ENCODE results near the gene CGB1.

Gene CGB1

DNA sequence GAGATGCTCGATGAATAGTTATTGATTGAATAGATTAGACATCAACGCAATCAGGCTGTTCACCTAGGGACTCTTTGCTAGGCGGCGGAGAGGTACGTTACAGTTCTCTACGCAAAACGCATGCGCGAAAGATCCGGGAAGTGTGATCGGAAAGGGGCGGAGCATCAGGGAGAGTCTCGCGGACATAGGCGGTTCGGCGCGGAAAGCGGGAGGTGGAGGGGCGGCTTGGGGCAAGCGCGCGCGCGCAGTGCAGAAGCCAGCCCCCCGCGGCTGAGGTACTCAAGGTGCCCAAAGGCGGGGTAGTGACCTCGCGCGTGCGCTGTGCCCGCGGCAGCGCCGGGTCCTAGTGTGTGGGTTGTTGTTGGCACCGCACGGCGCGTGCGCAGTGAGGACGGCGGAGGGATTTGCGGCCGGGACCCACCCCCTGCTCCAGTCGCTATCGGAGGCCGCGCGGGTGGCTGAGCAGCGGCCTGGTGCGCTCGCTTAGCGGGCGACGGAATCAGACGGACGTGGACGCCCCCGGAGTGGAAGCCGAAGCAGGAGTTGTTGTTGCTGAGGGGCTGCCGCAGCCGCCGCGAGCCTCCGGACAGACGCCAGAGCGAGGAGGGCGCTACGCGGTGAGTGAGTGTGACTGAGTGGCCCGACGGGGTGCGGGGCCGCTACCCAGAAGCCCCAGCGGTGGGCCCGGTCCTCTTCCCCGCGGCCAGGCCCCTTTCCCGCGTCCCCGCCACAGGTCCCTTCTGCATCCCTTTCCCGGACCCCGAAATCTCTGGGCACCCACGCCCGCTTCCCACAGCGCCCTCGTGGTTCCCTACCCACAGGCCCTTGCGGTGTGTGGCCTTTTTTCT lies 48.5 kb upstream of the CGB1 start, which contains the start of gene SNRNP70 (continued):
- TF ChIP-seq, protein P1, sequence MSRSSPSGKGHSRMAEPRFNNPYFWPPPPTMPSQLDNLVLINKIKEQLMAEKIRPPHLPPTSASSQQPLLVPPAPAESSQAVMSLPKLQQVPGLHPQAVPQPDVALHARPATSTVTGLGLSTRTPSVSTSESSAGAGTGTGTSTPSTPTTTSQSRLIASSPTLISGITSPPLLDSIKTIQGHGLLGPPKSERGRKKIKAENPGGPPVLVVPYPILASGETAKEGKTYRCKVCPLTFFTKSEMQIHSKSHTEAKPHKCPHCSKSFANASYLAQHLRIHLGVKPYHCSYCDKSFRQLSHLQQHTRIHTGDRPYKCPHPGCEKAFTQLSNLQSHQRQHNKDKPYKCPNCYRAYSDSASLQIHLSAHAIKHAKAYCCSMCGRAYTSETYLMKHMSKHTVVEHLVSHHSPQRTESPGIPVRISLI (tag by site-specific recombination; IDR thresholded peaks at IDR 0.05), result no peak
- TF ChIP-seq, protein P2, sequence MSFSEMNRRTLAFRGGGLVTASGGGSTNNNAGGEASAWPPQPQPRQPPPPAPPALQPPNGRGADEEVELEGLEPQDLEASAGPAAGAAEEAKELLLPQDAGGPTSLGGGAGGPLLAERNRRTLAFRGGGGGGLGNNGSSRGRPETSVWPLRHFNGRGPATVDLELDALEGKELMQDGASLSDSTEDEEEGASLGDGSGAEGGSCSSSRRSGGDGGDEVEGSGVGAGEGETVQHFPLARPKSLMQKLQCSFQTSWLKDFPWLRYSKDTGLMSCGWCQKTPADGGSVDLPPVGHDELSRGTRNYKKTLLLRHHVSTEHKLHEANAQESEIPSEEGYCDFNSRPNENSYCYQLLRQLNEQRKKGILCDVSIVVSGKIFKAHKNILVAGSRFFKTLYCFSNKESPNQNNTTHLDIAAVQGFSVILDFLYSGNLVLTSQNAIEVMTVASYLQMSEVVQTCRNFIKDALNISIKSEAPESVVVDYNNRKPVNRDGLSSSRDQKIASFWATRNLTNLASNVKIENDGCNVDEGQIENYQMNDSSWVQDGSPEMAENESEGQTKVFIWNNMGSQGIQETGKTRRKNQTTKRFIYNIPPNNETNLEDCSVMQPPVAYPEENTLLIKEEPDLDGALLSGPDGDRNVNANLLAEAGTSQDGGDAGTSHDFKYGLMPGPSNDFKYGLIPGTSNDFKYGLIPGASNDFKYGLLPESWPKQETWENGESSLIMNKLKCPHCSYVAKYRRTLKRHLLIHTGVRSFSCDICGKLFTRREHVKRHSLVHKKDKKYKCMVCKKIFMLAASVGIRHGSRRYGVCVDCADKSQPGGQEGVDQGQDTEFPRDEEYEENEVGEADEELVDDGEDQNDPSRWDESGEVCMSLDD (tag by site-specific recombination; IDR thresholded peaks at IDR 0.05), result peak; percentile 86; the same call in 1 of the 2 replicates
- TF ChIP-seq ZNF677 (tag by site-specific recombination; IDR thresholded peaks at IDR 0.05) (no peak), ZNF555 (tag by site-specific recombination; conservative IDR thresholded peaks at IDR 0.05) (no peak), ZNF473 (tag by site-specific recombination; IDR thresholded peaks at IDR 0.05) (no peak), ZFP3 (tag by site-specific recombination; IDR thresholded peaks at IDR 0.05; ENCODE audit: low read depth) (no peak), KLF7 (tag by site-specific recombination; IDR thresholded peaks at IDR 0.05; ENCODE audit: borderline replicate concordance) (peak; percentile 88; the same call in 1 of the 2 replicates), ZNF266 (tag by site-specific recombination; IDR thresholded peaks at IDR 0.05; ENCODE audit: low read depth) (no peak), BCL11B (tag by site-specific recombination; IDR thresholded peaks at IDR 0.05; ENCODE audit: low read depth) (peak; percentile 71; the same call in 1 of the 2 replicates), SALL2 (tag by site-specific recombination; IDR thresholded peaks at IDR 0.05; ENCODE audit: borderline replicate concordance) (no peak), ZNF561 (tag by site-specific recombination; IDR thresholded peaks at IDR 0.05; ENCODE audit: borderline replicate concordance) (peak; percentile 17; the same call in 1 of the 2 replicates), YY1 (tag by site-specific recombination; IDR thresholded peaks at IDR 0.05) (no peak; the same call in 1 of the 2 replicates), ZFP41 (tag by site-specific recombination; IDR thresholded peaks at IDR 0.05; ENCODE audit: borderline replicate concordance) (no peak), ZNF747 (tag by site-specific recombination; IDR thresholded peaks at IDR 0.05) (no peak), MZF1 (tag by site-specific recombination; IDR thresholded peaks at IDR 0.05; ENCODE audit: borderline replicate concordance) (no peak), RBAK (tag by site-specific recombination; IDR thresholded peaks at IDR 0.05) (no peak), ZFP69B (tag by site-specific recombination; IDR thresholded peaks at IDR 0.05) (peak; percentile 99), SETDB1 (IDR thresholded peaks at IDR 0.05; ENCODE audit: insufficient read length, low read length) (no peak), ZNF311 (tag by site-specific recombination; IDR thresholded peaks at IDR 0.05; ENCODE audit: borderline replicate concordance) (no peak), HOXD13 (CRISPR knock-in tag; IDR thresholded peaks at IDR 0.05; ENCODE audit: borderline replicate concordance) (0 out of 2 replicates have a peak, but pooled peaks have one; percentile 43)
- TF ChIP-seq, protein P3, sequence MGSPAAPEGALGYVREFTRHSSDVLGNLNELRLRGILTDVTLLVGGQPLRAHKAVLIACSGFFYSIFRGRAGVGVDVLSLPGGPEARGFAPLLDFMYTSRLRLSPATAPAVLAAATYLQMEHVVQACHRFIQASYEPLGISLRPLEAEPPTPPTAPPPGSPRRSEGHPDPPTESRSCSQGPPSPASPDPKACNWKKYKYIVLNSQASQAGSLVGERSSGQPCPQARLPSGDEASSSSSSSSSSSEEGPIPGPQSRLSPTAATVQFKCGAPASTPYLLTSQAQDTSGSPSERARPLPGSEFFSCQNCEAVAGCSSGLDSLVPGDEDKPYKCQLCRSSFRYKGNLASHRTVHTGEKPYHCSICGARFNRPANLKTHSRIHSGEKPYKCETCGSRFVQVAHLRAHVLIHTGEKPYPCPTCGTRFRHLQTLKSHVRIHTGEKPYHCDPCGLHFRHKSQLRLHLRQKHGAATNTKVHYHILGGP (tag by site-specific recombination; IDR thresholded peaks at IDR 0.05), result no peak
- TF ChIP-seq, protein P4, sequence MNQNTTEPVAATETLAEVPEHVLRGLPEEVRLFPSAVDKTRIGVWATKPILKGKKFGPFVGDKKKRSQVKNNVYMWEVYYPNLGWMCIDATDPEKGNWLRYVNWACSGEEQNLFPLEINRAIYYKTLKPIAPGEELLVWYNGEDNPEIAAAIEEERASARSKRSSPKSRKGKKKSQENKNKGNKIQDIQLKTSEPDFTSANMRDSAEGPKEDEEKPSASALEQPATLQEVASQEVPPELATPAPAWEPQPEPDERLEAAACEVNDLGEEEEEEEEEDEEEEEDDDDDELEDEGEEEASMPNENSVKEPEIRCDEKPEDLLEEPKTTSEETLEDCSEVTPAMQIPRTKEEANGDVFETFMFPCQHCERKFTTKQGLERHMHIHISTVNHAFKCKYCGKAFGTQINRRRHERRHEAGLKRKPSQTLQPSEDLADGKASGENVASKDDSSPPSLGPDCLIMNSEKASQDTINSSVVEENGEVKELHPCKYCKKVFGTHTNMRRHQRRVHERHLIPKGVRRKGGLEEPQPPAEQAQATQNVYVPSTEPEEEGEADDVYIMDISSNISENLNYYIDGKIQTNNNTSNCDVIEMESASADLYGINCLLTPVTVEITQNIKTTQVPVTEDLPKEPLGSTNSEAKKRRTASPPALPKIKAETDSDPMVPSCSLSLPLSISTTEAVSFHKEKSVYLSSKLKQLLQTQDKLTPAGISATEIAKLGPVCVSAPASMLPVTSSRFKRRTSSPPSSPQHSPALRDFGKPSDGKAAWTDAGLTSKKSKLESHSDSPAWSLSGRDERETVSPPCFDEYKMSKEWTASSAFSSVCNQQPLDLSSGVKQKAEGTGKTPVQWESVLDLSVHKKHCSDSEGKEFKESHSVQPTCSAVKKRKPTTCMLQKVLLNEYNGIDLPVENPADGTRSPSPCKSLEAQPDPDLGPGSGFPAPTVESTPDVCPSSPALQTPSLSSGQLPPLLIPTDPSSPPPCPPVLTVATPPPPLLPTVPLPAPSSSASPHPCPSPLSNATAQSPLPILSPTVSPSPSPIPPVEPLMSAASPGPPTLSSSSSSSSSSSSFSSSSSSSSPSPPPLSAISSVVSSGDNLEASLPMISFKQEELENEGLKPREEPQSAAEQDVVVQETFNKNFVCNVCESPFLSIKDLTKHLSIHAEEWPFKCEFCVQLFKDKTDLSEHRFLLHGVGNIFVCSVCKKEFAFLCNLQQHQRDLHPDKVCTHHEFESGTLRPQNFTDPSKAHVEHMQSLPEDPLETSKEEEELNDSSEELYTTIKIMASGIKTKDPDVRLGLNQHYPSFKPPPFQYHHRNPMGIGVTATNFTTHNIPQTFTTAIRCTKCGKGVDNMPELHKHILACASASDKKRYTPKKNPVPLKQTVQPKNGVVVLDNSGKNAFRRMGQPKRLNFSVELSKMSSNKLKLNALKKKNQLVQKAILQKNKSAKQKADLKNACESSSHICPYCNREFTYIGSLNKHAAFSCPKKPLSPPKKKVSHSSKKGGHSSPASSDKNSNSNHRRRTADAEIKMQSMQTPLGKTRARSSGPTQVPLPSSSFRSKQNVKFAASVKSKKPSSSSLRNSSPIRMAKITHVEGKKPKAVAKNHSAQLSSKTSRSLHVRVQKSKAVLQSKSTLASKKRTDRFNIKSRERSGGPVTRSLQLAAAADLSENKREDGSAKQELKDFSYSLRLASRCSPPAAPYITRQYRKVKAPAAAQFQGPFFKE (tag by site-specific recombination; IDR thresholded peaks at IDR 0.05; ENCODE audit: borderline replicate concordance), result no peak
- TF ChIP-seq, protein P5, sequence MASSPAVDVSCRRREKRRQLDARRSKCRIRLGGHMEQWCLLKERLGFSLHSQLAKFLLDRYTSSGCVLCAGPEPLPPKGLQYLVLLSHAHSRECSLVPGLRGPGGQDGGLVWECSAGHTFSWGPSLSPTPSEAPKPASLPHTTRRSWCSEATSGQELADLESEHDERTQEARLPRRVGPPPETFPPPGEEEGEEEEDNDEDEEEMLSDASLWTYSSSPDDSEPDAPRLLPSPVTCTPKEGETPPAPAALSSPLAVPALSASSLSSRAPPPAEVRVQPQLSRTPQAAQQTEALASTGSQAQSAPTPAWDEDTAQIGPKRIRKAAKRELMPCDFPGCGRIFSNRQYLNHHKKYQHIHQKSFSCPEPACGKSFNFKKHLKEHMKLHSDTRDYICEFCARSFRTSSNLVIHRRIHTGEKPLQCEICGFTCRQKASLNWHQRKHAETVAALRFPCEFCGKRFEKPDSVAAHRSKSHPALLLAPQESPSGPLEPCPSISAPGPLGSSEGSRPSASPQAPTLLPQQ (tag by site-specific recombination; IDR thresholded peaks at IDR 0.05), result peak; percentile 99
- TF ChIP-seq, protein P6, sequence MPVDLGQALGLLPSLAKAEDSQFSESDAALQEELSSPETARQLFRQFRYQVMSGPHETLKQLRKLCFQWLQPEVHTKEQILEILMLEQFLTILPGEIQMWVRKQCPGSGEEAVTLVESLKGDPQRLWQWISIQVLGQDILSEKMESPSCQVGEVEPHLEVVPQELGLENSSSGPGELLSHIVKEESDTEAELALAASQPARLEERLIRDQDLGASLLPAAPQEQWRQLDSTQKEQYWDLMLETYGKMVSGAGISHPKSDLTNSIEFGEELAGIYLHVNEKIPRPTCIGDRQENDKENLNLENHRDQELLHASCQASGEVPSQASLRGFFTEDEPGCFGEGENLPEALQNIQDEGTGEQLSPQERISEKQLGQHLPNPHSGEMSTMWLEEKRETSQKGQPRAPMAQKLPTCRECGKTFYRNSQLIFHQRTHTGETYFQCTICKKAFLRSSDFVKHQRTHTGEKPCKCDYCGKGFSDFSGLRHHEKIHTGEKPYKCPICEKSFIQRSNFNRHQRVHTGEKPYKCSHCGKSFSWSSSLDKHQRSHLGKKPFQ (tag by site-specific recombination; IDR thresholded peaks at IDR 0.05), result no peak
